Ovary (tissue), 9 donors: Measurements from ENCODE around the gene MRM2. TPM values are rescaled to one million over a fixed set of nuclear protein-coding genes. Genes with fewer than 3 reads are reported as not detected.

Experiments
- DNase-seq, 5 donors: peaks; one replicate each; pipeline ENCODE4 v3.0.0-alpha.2; 2019 to 2020
- H3K27ac ChIP-seq, 2 donors: fragments of 200-600 bp; one replicate each; pipeline versions ENCODE4 v1.5.1 to v1.8.0; 2019 to 2022
- H3K27me3 ChIP-seq: fragments of 200-600 bp; one replicate; pipeline ENCODE4 v1.8.0; 2022
- H3K36me3 ChIP-seq: fragments of 200-600 bp; sonication (generic); one replicate; pipeline ENCODE4 v1.5.1; 2019
- H3K4me1 ChIP-seq: one replicate; pipeline ENCODE4 v1.8.1; 2013; ENCODE audit warnings: mild to moderate bottlenecking, moderate library complexity; ENCODE audit not compliant: insufficient read depth
- H3K4me3 ChIP-seq: fragments of 200-600 bp; sonication (generic); one replicate; pipeline ENCODE4 v1.5.1; 2017
- H3K9me3 ChIP-seq, 2 donors: fragments of 200-600 bp in 1 of 2; sonication (generic) in 1 of 2; one replicate each; pipeline versions ENCODE4 v1.5.1 to v1.8.1; 2013 to 2019; ENCODE audit warnings: mild to moderate bottlenecking in 1 of 2, moderate library complexity in 1 of 2
- EP300 ChIP-seq: sonication (generic); formaldehyde crosslinking; IDR thresholded peaks from one replicate; pipeline ENCODE4 v1.6.1; 2017; ENCODE audit warnings: antibody characterized with exemption
- POLR2A ChIP-seq: fragments of 450-650 bp; IDR thresholded peaks from one replicate; pipeline ENCODE4 v1.6.1; 2017; ENCODE audit warnings: antibody characterized with exemption, mild to moderate bottlenecking, moderate library complexity
- WGBS, 3 donors: extraction: QIAGEN DNeasy Blood & Tissue Kit in 1 of 3; methylation state at CpG; one replicate each; pipeline versions ENCODE4 v1.1.5 to v1.1.7; 2013 to 2017; 5-methylcytosine and 5-hydroxymethylcytosine counted together
- intact Hi-C, 4 donors: fragments of 100-400 bp; cut with DNase I; formaldehyde crosslinking; loops; one replicate each; pipeline versions ENCODE4 v1.11.0 to v1.15.1; 2022 to 2023
- polyA plus RNA-seq, 2 donors: library from polyadenylated mRNA; stranded (reverse); fragments of 200-250 nt in 1 of 2; fragments of 350-450 nt in 1 of 2; fragmentation: Illumina TruSeq in 1 of 2; extraction: RNeasy Lipid Tissue Mini Kit (QIAGEN cat#74804) in 1 of 2; gene quantifications; one replicate each; pipeline ENCODE4 v1.2.3, GENCODE V29; 2013 to 2014
- total RNA-seq, 7 donors: library from RNA; depleted of rRNA in 2 of 7; stranded (reverse); fragments of >200 nt in 2 of 7; fragmentation: NEBNext Ultra II Directional in 3 of 7; extraction: Animal tissue kit (Norgen Biotek cat#: 25700) in 3 of 7; gene quantifications; one replicate each; pipeline versions ENCODE4 v1.1.0 to v1.2.4, GENCODE V29; 2016 to 2023
- TF ChIP-seq, protein P1 (sequence below), 3 donors: fragments of 450-650 bp in 2 of 3; fragments of 200-600 bp in 1 of 3; IDR thresholded peaks; one replicate each; pipeline versions ENCODE4 v1.5.1 to v1.8.0; 2016 to 2022; ENCODE audit warnings: antibody characterized with exemption in 3 of 3, mild to moderate bottlenecking in 1 of 3
- donor health status: DM: no; HTN: no; CAD: no; lungs with moderate emphysema.
- donor health status: DM: no; HTN: no; CAD: no.
- donor health status: Bipolar disorder and iron deficiency.
- donor health status: DM: yes; HTN: yes; CAD: no.
- donor health status: DM: no; HTN: no; CAD: no.
- donor health status: DM: yes; HTN: yes; CAD: no.

MRM2 gene
- total and polyA plus RNA-seq, 9 donors: 12.6 to 28.5 (median 21.4) TPM

- DNase-seq: no peak
- TF ChIP-seq, protein P1, sequence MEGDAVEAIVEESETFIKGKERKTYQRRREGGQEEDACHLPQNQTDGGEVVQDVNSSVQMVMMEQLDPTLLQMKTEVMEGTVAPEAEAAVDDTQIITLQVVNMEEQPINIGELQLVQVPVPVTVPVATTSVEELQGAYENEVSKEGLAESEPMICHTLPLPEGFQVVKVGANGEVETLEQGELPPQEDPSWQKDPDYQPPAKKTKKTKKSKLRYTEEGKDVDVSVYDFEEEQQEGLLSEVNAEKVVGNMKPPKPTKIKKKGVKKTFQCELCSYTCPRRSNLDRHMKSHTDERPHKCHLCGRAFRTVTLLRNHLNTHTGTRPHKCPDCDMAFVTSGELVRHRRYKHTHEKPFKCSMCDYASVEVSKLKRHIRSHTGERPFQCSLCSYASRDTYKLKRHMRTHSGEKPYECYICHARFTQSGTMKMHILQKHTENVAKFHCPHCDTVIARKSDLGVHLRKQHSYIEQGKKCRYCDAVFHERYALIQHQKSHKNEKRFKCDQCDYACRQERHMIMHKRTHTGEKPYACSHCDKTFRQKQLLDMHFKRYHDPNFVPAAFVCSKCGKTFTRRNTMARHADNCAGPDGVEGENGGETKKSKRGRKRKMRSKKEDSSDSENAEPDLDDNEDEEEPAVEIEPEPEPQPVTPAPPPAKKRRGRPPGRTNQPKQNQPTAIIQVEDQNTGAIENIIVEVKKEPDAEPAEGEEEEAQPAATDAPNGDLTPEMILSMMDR (IDR thresholded peaks at IDR 0.05): no peak
- TF ChIP-seq POLR2A: no peak
- TF ChIP-seq EP300: no peak
- 86 to 91% (median 87%) methylated on average over 18 of the region's 18 CpGs for WGBS, 3 donors
- no peaks in the 10 kb centered on the region for H3K9me3 ChIP-seq
- H3K27me3 ChIP-seq: no peaks in the 10 kb centered on the region
- no peaks in the 10 kb centered on the region for H3K36me3 ChIP-seq
- intact Hi-C loops: no loop called here
- no peak overlapping the region for H3K27ac ChIP-seq
- H3K4me1 ChIP-seq: peaks cover 2% of the 10 kb centered on the region
- H3K4me3 ChIP-seq: no peak overlapping the region
Observed at GRCh38 chr7:2276107-2276506, 34.1 kb upstream of the MRM2 start.

GRCh38 chr7:2275101-2275500 is 33.1 kb upstream of the MRM2 start:
- Histone ChIP-seq H3K9me3 (no peaks in the 10 kb centered on the region), H3K36me3 (no peaks in the 10 kb centered on the region), H3K4me1 (peaks cover 2% of the 10 kb centered on the region), H3K4me3 (no peak overlapping the region), H3K27ac (no peak overlapping the region), H3K27me3 (no peaks in the 10 kb centered on the region)
- DNase-seq: no peak
- intact Hi-C loops: no loop called here
- 87 to 91% (median 88%) methylated on average over 18 of the region's 18 CpGs for WGBS, 3 donors
- TF ChIP-seq EP300: no peak
- TF ChIP-seq POLR2A: no peak
- TF ChIP-seq, protein P1 (IDR thresholded peaks at IDR 0.05): no peak

- Histone ChIP-seq H3K36me3 (no peaks in the 10 kb centered on the region), H3K4me3 (no peak overlapping the region), H3K27ac (no peak overlapping the region), H3K27me3 (no peaks in the 10 kb centered on the region), H3K9me3 (no peaks in the 10 kb centered on the region), H3K4me1 (peaks cover 2% of the 10 kb centered on the region)
- DNase-seq: no peak
- TF ChIP-seq EP300 (no peak), POLR2A (no peak)
- TF ChIP-seq, protein P1 (IDR thresholded peaks at IDR 0.05): no peak
- intact Hi-C loops: no loop called here
- 81 to 96% (median 85%) methylated on average over 7 of the region's 7 CpGs for WGBS, 3 donors
Observed at GRCh38 chr7:2274666-2275065, 32.7 kb upstream of the MRM2 start.

DNA sequence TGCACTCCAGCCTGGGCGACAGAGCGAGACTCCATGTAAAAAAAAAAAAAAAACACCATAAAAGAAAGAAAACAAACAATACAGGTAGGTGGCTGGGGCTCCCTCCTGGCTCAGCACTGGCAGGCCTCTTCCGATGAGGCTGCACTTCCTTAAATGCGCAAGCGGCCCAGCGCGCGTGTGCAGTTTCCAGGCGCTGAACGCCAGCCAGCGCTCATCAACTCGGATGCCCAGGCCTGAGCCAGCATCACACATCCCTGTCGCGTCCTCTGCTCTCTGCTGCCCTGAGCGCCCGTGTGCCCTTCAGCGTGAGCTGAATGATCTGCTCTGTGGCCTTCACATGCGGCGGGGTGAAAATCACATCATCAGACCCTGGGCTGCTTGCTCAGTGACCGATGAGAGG is 31.9 kb upstream of the MRM2 start:
- intact Hi-C loops: no loop called here
- no peaks in the 10 kb centered on the region for H3K4me1 ChIP-seq
- TF ChIP-seq, protein P1 (IDR thresholded peaks at IDR 0.05): no peak
- TF ChIP-seq EP300 (no peak), POLR2A (no peak)
- no peak overlapping the region for H3K4me3 ChIP-seq
- H3K9me3 ChIP-seq: no peaks in the 10 kb centered on the region
- WGBS, 3 donors: 93 to 98% (median 96%) methylated on average over 20 of the region's 20 CpGs
- no peak overlapping the region for H3K27ac ChIP-seq
- no peaks in the 10 kb centered on the region for H3K36me3 ChIP-seq
- no peaks in the 10 kb centered on the region for H3K27me3 ChIP-seq
- no peak for DNase-seq
